ENCODE measurements around the gene LGALS16.

DNA sequence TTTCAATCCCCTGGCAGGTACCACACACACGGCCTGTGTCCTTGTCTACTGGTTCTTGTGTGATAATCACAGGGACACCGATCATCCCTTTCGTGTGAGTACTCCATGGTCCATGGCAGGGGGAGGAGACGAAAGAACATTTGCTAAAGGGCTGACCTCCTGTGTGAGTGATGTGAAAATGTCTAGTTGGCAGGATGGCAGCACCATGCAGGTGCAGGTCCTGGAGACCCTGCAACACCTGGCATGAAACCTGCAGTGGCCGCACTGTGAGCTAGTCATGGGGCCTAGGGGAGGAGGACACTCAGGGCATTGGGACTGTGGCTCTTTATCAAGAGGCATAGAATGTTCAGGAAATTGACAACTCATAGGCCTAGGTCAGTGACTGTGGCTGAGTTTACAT lies 25.7 kb downstream of the LGALS16 start:
- TF ChIP-seq POLR2A (IDR thresholded peaks at IDR 0.05; ENCODE audit: low read depth, low read length) (no peak), POLR2AphosphoS5 (IDR thresholded peaks at IDR 0.05; ENCODE audit: low read depth, low read length) (no peak), TAF1 (IDR thresholded peaks at IDR 0.05; ENCODE audit: borderline replicate concordance, low read depth, low read length) (no peak)
